IMR-90 (cell line): Measurements from ENCODE around the gene HEPHL1. TPM values are rescaled to one million over a fixed set of nuclear protein-coding genes. Genes with fewer than 3 reads are reported as not detected.

ENCODE experiments used
- ATAC-seq: fragments of 200-7000 bp; cut with Tn5 transposase; 2 replicates; pipeline ENCODE4 v1.9.1; 2020; ENCODE audit warnings: low read depth, mild to moderate bottlenecking, moderate library complexity
- BruUV-seq: library from RNA; stranded (reverse); fragments of 400-500 nt; replicated peaks from 2 replicates; lab custom pipeline; 2021; lab: Mats Ljungman, UMichigan
- CTCF ChIA-PET: fragments of 300-600 bp; formaldehyde crosslinking; extraction: SDS; loops from one replicate; lab custom pipeline; 2021; ENCODE audit warnings: antibody characterized with exemption; lab: Yijun Ruan, JAX
- POLR2A ChIA-PET: fragments of 300-600 bp; sonication (Branson Sonifier 250); formaldehyde crosslinking; loops from one replicate; lab custom pipeline; 2022; ENCODE audit warnings: antibody characterized with exemption; ENCODE audit not compliant: unreplicated experiment; lab: Charles Lee
- DNase-seq: peaks from one replicate; pipeline ENCODE4 v3.0.0; 2013
- H2AFZ ChIP-seq: replicated peaks from 2 replicates; pipeline ENCODE3; 2013; ENCODE audit warnings: low read length, mild to moderate bottlenecking; ENCODE audit not compliant: poor library complexity
- H2AK5ac ChIP-seq: 2 replicates; pipeline ENCODE4 v1.6.1; 2013; ENCODE audit warnings: low read depth, low read length, inconsistent platforms
- H2AK9ac ChIP-seq: replicated peaks from 2 replicates; pipeline ENCODE3; 2013; ENCODE audit warnings: mild to moderate bottlenecking, low read depth, low read length, moderate library complexity; ENCODE audit not compliant: poor library complexity
- H2BK120ac ChIP-seq: 2 replicates; pipeline ENCODE4 v1.6.1; 2013; ENCODE audit warnings: low read depth, low read length, inconsistent platforms
- H2BK15ac ChIP-seq: 3 replicates; pipeline ENCODE4 v1.6.1; 2013; ENCODE audit warnings: low read depth, low read length, inconsistent platforms
- H2BK20ac ChIP-seq: 2 replicates; pipeline ENCODE4 v1.6.1; 2013; ENCODE audit warnings: low read depth, mild to moderate bottlenecking, inconsistent platforms, low read length, moderate library complexity
- H2BK5ac ChIP-seq: 2 replicates; pipeline ENCODE4 v1.6.1; 2013; ENCODE audit warnings: mild to moderate bottlenecking, low read depth, low read length, inconsistent platforms; ENCODE audit not compliant: poor library complexity, severe bottlenecking
- H3K14ac ChIP-seq: replicated peaks from 2 replicates; pipeline ENCODE4 v1.6.1; 2013; ENCODE audit warnings: low read depth, low read length, inconsistent platforms
- H3K18ac ChIP-seq: 2 replicates; pipeline ENCODE4 v1.6.1; 2013; ENCODE audit warnings: low read depth, low read length, control low read depth
- H3K23ac ChIP-seq: 2 replicates; pipeline ENCODE4 v1.6.1; 2013; ENCODE audit warnings: low read depth, low read length, inconsistent platforms
- H3K27ac ChIP-seq: 2 replicates; pipeline ENCODE4 v1.5.1; 2013; ENCODE audit warnings: mild to moderate bottlenecking, control low read depth, low read length; ENCODE audit not compliant: insufficient read depth
- H3K27me3 ChIP-seq: 2 replicates; pipeline ENCODE4 v1.6.1; 2013; ENCODE audit warnings: low read length; ENCODE audit not compliant: control insufficient read depth, insufficient read depth
- H3K36me3 ChIP-seq: 2 replicates; pipeline ENCODE4 v1.6.1; 2013; ENCODE audit warnings: low read length, mixed read lengths; ENCODE audit not compliant: control insufficient read depth, insufficient read depth
- H3K4ac ChIP-seq: 2 replicates; pipeline ENCODE4 v1.6.1; 2013; ENCODE audit warnings: low read depth, low read length, inconsistent platforms
- H3K4me1 ChIP-seq: 2 replicates; pipeline ENCODE4 v1.6.1; 2013; ENCODE audit warnings: low read length, mixed read lengths; ENCODE audit not compliant: control insufficient read depth, insufficient read depth
- H3K4me2 ChIP-seq: 2 replicates; pipeline ENCODE4 v1.6.1; 2013; ENCODE audit warnings: low read depth, mild to moderate bottlenecking, control low read depth, low read length, moderate library complexity
- H3K4me3 ChIP-seq: 2 replicates; pipeline ENCODE4 v1.5.1; 2013; ENCODE audit warnings: low read depth, mild to moderate bottlenecking, control low read depth, low read length, moderate library complexity; ENCODE audit not compliant: insufficient read depth
- H3K56ac ChIP-seq: 2 replicates; pipeline ENCODE4 v1.6.1; 2013; ENCODE audit warnings: low read length, inconsistent platforms; ENCODE audit not compliant: insufficient read depth; ENCODE audit errors: extremely low read depth
- H3K79me1 ChIP-seq, 2 experiments: 2 replicates each; pipeline ENCODE4 v1.6.1; 2013; ENCODE audit warnings: low read length in 2 of 2, inconsistent platforms in 1 of 2, low read depth in 1 of 2
- H3K9ac ChIP-seq: 2 replicates; pipeline ENCODE4 v1.6.1; 2013; ENCODE audit warnings: low read depth, low read length, control low read depth
- H3K9me1 ChIP-seq: 2 replicates; pipeline ENCODE4 v1.6.1; 2013; ENCODE audit warnings: low read length, inconsistent platforms; ENCODE audit not compliant: insufficient read depth
- H3K9me3 ChIP-seq: 2 replicates; pipeline ENCODE4 v1.6.1; 2013; ENCODE audit warnings: low read length; ENCODE audit not compliant: control insufficient read depth, insufficient read depth
- H4K20me1 ChIP-seq: 2 replicates; pipeline ENCODE4 v1.6.1; 2013; ENCODE audit warnings: low read length, inconsistent platforms; ENCODE audit not compliant: insufficient read depth
- H4K5ac ChIP-seq: 2 replicates; pipeline ENCODE4 v1.6.1; 2013; ENCODE audit warnings: mild to moderate bottlenecking, low read depth, low read length, control low read depth
- H4K8ac ChIP-seq, 2 experiments: 2 replicates each; pipeline ENCODE4 v1.6.1; 2013; ENCODE audit warnings: low read depth in 2 of 2, low read length in 2 of 2, control low read depth in 1 of 2, inconsistent platforms in 1 of 2
- H4K91ac ChIP-seq: 2 replicates; pipeline ENCODE4 v1.6.1; 2013; ENCODE audit warnings: low read depth, low read length, inconsistent platforms; ENCODE audit not compliant: insufficient read depth
- CEBPB ChIP-seq: IDR thresholded peaks from 2 replicates; pipeline ENCODE4 v1.6.1; 2012; ENCODE audit warnings: low read depth, low read length, improper control_type of control experiment
- CHD1 ChIP-seq: IDR thresholded peaks from 2 replicates; pipeline ENCODE4 v1.6.1; 2012; ENCODE audit warnings: low read depth, low read length, improper control_type of control experiment
- CTCF ChIP-seq: conservative IDR thresholded peaks from 2 replicates; pipeline ENCODE4 v1.5.1; 2012; ENCODE audit warnings: mild to moderate bottlenecking, low read depth, low read length, improper control_type of control experiment
- ELK1 ChIP-seq: fragments of 150-350 bp; IDR thresholded peaks from 2 replicates; pipeline ENCODE4 v1.6.1; 2016; ENCODE audit warnings: low read depth, mild to moderate bottlenecking, low read length, moderate library complexity, borderline replicate concordance
- FOS ChIP-seq: fragments of 150-350 bp; IDR thresholded peaks from 2 replicates; pipeline ENCODE4 v1.6.1; 2016; ENCODE audit warnings: low read depth, low read length
- MAZ ChIP-seq: IDR thresholded peaks from 2 replicates; pipeline ENCODE4 v1.6.1; 2012; ENCODE audit warnings: low read depth, mild to moderate bottlenecking, low read length, improper control_type of control experiment, moderate library complexity, borderline replicate concordance
- NFE2L2 ChIP-seq: fragments of 150-350 bp; IDR thresholded peaks from 2 replicates; pipeline ENCODE4 v1.6.1; 2016; ENCODE audit warnings: low read depth, mild to moderate bottlenecking, low read length
- POLR2A ChIP-seq: IDR thresholded peaks from 2 replicates; pipeline ENCODE4 v1.6.1; 2012; ENCODE audit warnings: mild to moderate bottlenecking, low read depth, low read length
- RAD21 ChIP-seq: IDR thresholded peaks from 2 replicates; pipeline ENCODE4 v1.6.1; 2012; ENCODE audit warnings: low read length, improper control_type of control experiment
- RCOR1 ChIP-seq: IDR thresholded peaks from 2 replicates; pipeline ENCODE4 v1.6.1; 2012; ENCODE audit warnings: mild to moderate bottlenecking, low read length, improper control_type of control experiment; ENCODE audit not compliant: insufficient replicate concordance
- RFX5 ChIP-seq: IDR thresholded peaks from 2 replicates; pipeline ENCODE4 v1.8.0; 2012; ENCODE audit warnings: low read depth, mild to moderate bottlenecking, low read length, moderate library complexity
- SMC3 ChIP-seq: fragments of 150-350 bp; IDR thresholded peaks from 2 replicates; pipeline ENCODE4 v1.6.1; 2016; ENCODE audit warnings: low read depth, mild to moderate bottlenecking, antibody characterized with exemption, low read length, moderate library complexity
- WGBS, 2 experiments: methylation state at CpG; one replicate each; pipeline versions ENCODE4 v1.1.5 to v1.1.7; 2013; ENCODE audit warnings: missing lambda C conversion rate in 2 of 2; ENCODE audit not compliant: insufficient read length in 1 of 2; ENCODE audit errors: extremely low coverage in 2 of 2; 5-methylcytosine and 5-hydroxymethylcytosine counted together
- dilution Hi-C: fragments of 300-500 bp; cut with HindIII; formaldehyde crosslinking; loops from one replicate; pipeline ENCODE4 v1.14.3; 2018; ENCODE audit warnings: low sequenced_read_pairs; ENCODE audit not compliant: unreplicated experiment
- in situ Hi-C: fragments of 300-500 bp; cut with MboI; formaldehyde crosslinking; loops from 3 replicates; pipeline ENCODE4 v1.14.3; 2019; ENCODE audit warnings: low sequenced_read_pairs, inconsistent platforms, mixed read lengths
- intact Hi-C: fragments of 100-400 bp; cut with micrococcal nuclease; formaldehyde crosslinking; loops from 2 replicates; pipeline ENCODE4 v1.10.0; 2022
- polyA plus RNA-seq, 3 experiments: library from polyadenylated mRNA; depleted of rRNA; stranded (reverse); fragments of >200 nt; gene quantifications; 2 replicates each; pipeline ENCODE4 v1.2.3, GENCODE V29; 2012; ENCODE audit warnings: low replicate concordance in 1 of 3
- total RNA-seq: library from RNA; depleted of rRNA; stranded (reverse); fragments of >200 nt; gene quantifications from 2 replicates; pipeline ENCODE4 v1.2.3, GENCODE V29; 2012

HEPHL1 gene
- total and polyA plus RNA-seq, 2 of the 4 experiments (the other 2 are of a cell fraction), result under 0.01 to 0.02 TPM

- Histone ChIP-seq H3K4me1 (no peaks in the 10 kb centered on the region), H2BK5ac (no peak overlapping the region), H3K18ac (no peak overlapping the region), H2BK15ac (no peak overlapping the region), H3K23ac (no peak overlapping the region), H4K8ac (no peak overlapping the region), H4K91ac (no peak overlapping the region), H3K79me1 (no peaks in the 10 kb centered on the region), H3K14ac (no peak overlapping the region), H3K27ac (no peak overlapping the region), H4K20me1 (no peaks in the 10 kb centered on the region), H3K4me3 (no peak overlapping the region), H3K9me3 (no peaks in the 10 kb centered on the region), H4K5ac (no peak overlapping the region), H3K36me3 (no peaks in the 10 kb centered on the region), H3K56ac (no peak overlapping the region), H2AFZ (no peak overlapping the region), H3K4ac (no peak overlapping the region), H2AK5ac (no peak overlapping the region), H2BK20ac (no peak overlapping the region), H2AK9ac (no peak overlapping the region), H3K9me1 (no peaks in the 10 kb centered on the region), H2BK120ac (no peak overlapping the region), H3K9ac (no peak overlapping the region), H3K27me3 (no peaks in the 10 kb centered on the region), H3K4me2 (no peak overlapping the region)
- dilution Hi-C loops (no loop called here), in situ Hi-C loops (no loop called here), intact Hi-C loops (no loop called here)
- no CpG with 5 or more reads among the region's 2 CpGs for WGBS, 2 experiments
- no peak for TF ChIP-seq ELK1
- no peak for TF ChIP-seq FOS
- no peak for TF ChIP-seq CHD1
- TF ChIP-seq NFE2L2, result no peak
- TF ChIP-seq MAZ, result no peak
- TF ChIP-seq CEBPB, result no peak
- TF ChIP-seq RCOR1, result no peak
- TF ChIP-seq RAD21, result no peak
- TF ChIP-seq CTCF, result no peak
- TF ChIP-seq RFX5, result no peak
- TF ChIP-seq SMC3, result no peak
- TF ChIP-seq POLR2A, result no peak
- CTCF ChIA-PET, result no interaction called here
- POLR2A ChIA-PET, result no interaction called here
- no TSS peak for BruUV-seq
- peak; percentile 44 for DNase-seq
- no peak; the same call in 1 of the 2 replicates for ATAC-seq
Observed at GRCh38 chr11:94002226-94002625, 18.9 kb upstream of the HEPHL1 start.
